ENCODE measurements around the gene SLC39A9.

The SLC39A9 gene

DNA sequence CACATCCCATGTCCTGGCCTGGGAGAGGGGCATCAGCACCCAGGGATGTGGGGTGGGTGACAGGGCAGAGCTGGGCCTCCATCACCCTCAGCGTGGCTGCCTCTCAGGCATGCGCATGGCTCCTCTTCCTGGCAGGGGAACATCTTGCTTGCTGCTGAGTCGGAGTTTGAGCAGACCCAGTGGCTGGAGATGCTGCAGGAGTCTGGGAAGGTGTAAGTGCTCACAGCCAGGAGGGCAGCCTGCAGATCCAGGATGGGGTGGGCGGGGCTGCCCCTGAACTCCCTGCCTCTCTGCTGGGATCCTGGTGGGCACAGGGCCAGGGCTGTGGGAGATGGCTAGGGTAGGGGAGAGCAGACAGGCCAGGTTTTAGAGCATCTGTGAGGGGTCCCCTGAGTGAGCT, 102.2 kb downstream of the SLC39A9 start:
- DNase-seq (ENCODE audit: low read depth) = no peak

DNA sequence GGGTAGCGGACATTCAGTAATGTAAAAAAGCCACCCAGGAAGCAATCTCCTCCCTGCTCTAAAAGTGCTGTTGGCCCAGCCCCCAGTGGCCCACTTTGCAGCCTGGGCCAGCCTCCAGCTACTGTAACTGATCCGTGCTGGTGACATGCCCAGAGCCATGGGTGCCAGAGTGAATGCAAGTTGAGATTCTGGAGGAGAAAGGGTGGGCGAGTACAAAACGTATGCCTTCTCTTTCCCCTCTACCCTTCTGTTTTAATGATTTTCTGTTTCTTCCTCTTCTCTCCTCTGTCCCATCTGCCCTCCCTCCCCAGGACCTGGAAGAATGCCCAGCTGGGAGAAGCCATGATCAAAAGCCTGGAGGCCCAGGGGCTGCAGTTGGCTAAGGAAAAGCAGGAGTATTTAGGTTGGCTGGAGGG, 102.9 kb downstream of the SLC39A9 start:
- peak; percentile 23 for DNase-seq (ENCODE audit: low read depth)

DNA sequence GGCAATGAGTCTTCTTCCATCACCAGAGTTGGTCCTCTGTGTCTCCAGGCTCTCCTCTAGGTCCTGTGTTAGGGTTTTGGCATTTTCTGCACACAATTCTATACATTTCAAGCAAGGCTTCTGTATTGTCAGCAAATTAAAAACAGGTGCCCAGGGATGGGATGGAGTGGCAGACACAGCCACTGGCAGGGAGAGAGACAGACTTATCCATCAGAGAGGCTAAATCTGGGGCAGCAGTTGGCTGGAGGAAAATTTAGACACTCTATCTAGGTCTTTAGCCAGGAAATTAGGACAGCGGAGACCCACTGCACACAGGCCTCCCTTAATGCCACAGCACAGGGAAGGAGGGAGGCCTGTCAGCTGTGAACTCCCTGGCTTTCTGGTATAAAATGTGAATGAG, 106.3 kb downstream of the SLC39A9 start:
- DNase-seq (ENCODE audit: low read depth) = no peak

DNA sequence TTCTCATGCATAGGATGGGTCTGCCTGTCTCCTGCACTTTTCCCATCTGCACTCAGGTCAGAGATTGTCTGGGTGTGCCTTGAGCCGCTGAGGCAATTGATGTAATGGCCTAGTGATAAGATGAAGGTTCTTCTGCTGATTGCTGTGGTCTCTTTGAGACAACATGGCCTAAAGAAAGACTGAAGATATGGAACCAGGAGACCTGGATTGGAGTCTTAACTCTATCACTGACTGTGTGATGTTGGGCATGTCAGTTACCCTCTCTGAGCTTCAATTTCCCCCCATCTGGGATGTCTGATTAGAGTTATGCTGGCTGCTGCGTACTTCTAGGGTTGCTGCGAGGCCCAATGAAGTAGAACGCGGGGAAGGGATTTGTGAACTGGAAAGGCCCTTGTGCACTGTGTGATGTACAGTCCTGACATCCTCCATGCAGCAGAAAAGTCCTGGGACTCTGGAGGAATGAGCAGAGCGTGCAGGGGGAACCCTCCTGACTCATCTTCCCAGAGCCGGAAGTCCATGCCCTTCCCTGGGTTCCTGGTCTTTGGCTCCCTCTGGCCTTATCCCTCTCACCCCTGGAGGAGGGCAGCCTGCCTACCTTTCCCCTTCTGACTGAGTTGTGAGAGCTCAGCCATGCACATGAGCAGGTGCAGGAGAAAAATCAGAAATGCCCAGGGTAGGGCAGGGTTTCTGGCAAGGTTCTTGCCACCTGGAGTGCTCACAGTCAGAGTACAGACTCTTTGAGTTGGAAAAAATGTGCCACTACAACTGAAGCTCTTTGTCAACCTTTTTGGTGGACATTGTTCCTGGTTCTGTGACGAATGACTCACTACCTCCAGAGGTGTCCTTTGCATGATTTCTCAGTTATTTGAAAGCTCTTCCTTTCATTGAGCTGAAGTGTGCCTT, 107.1 kb downstream of the SLC39A9 start:
- no peak for DNase-seq (ENCODE audit: low read depth)

DNA sequence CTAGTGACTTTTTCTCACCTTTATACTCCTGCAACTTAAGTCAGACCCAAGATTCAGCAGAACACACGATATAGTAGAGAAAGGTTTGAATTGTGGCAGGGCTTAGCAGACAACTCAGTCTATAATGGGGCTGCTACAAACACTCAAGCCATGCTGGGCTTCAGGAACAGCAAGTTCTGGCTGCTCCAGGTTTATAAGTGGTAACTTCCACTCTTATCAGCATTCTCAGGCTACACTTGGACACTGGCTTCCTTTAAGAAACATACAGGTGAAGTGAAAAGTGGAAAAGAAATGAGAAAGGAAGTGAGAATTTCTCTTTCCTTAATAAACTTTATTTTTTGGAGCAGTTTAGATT, 107.7 kb downstream of the SLC39A9 start:
- no peak for DNase-seq (ENCODE audit: low read depth)
